ENCODE data around the gene PLVAP. TPM values are rescaled to one million over a fixed set of nuclear protein-coding genes. Genes with fewer than 3 reads are reported as not detected.
A peak's percentile ranks its signal among the peaks of the same experiment; 100 is the strongest.

Gene PLVAP
- total RNA-seq, 1 donor from 2014 or later: 0.94 TPM

GRCh38 chr19:17411801-17412200 lies 34.7 kb upstream of the PLVAP start:
- no peak for DNase-seq (ENCODE audit: low spot score in 2 of 2, unreplicated experiment in 2 of 2)
- Mint-ChIP-seq H3K27me3 (ENCODE audit: low read depth) (no peaks in the 10 kb centered on the region), H3K9me3 (no peaks in the 10 kb centered on the region)

GRCh38 chr19:17409990-17410389 lies 32.8 kb upstream of the PLVAP start:
- Mint-ChIP-seq H3K4me1 (peaks cover 48% of the 10 kb centered on the region), H3K4me3 (no peak overlapping the region), H3K27ac (no peak overlapping the region), H3K36me3 (no peaks in the 10 kb centered on the region), H3K9me3 (no peaks in the 10 kb centered on the region), H3K27me3 (ENCODE audit: low read depth) (no peaks in the 10 kb centered on the region)
- no peak for DNase-seq (ENCODE audit: low spot score in 2 of 2, unreplicated experiment in 2 of 2)
- TF ChIP-seq CTCF (IDR thresholded peaks at IDR 0.05; ENCODE audit: unreplicated experiment): no peak

More at GRCh38 chr19:17411801-17412200, 34.7 kb upstream of the PLVAP start:
- Mint-ChIP-seq H3K4me1 (peaks cover 41% of the 10 kb centered on the region), H3K4me3 (no peak overlapping the region), H3K27ac (peak overlapping the region; percentile 88), H3K36me3 (no peaks in the 10 kb centered on the region)
- TF ChIP-seq CTCF (IDR thresholded peaks at IDR 0.05; ENCODE audit: unreplicated experiment): no peak

- no peaks in the 10 kb centered on the region for H3K27me3 Mint-ChIP-seq (ENCODE audit: low read depth)
- peaks cover 40% of the 10 kb centered on the region for H3K4me1 Mint-ChIP-seq
- H3K27ac Mint-ChIP-seq: peak overlapping the region; percentile 82
- no peaks in the 10 kb centered on the region for H3K9me3 Mint-ChIP-seq
- no peaks in the 10 kb centered on the region for H3K36me3 Mint-ChIP-seq
- H3K4me3 Mint-ChIP-seq: peak overlapping the region; percentile 49
- no peak for DNase-seq (ENCODE audit: low spot score in 2 of 2, unreplicated experiment in 2 of 2)
- TF ChIP-seq CTCF (IDR thresholded peaks at IDR 0.05; ENCODE audit: unreplicated experiment): no peak
Measured at GRCh38 chr19:17406887-17407196, 29.7 kb upstream of the PLVAP start.

- Mint-ChIP-seq H3K4me1 (peaks cover 37% of the 10 kb centered on the region), H3K36me3 (peaks cover 3% of the 10 kb centered on the region), H3K27ac (peak overlapping the region; percentile 93), H3K4me3 (peak overlapping the region; percentile 83), H3K9me3 (no peaks in the 10 kb centered on the region), H3K27me3 (ENCODE audit: low read depth) (no peaks in the 10 kb centered on the region)
- no peak for TF ChIP-seq CTCF (IDR thresholded peaks at IDR 0.05; ENCODE audit: unreplicated experiment)
- DNase-seq (ENCODE audit: low spot score in 2 of 2, unreplicated experiment in 2 of 2): no peak
Measured at GRCh38 chr19:17406046-17406886, 29.1 kb upstream of the PLVAP start.

- Mint-ChIP-seq H3K27me3 (ENCODE audit: low read depth) (no peaks in the 10 kb centered on the region), H3K27ac (peak within 1 kb of the TSS; percentile 93), H3K4me1 (peaks cover 37% of the 10 kb centered on the region), H3K9me3 (no peaks in the 10 kb centered on the region), H3K36me3 (peaks cover 5% of the 10 kb centered on the region), H3K4me3 (peak within 1 kb of the TSS; percentile 83)
- peak in 1 of 2 experiments; percentile 61 for DNase-seq (ENCODE audit: low spot score in 2 of 2, unreplicated experiment in 2 of 2)
- TF ChIP-seq CTCF (IDR thresholded peaks at IDR 0.05; ENCODE audit: unreplicated experiment): no peak
Measured at GRCh38 chr19:17405250-17406045, 28.3 kb upstream of the PLVAP start, which contains the start of gene BST2. Gene BST2 (minus strand): TSS chr19:17405630. CDS start chr19:17405575, 55 bp downstream.
